Measurements from ENCODE around the gene EHD1.

EHD1 gene

GRCh38 chr11:64875369-64876228, 2.8 kb downstream of the EHD1 start:
- Histone ChIP-seq H3F3A (ENCODE audit: low read depth) (0 out of 2 replicates have a peak, but pooled peaks cover 2% of the 10 kb centered on the region), H3K9me3 (ENCODE audit: insufficient read depth, low read depth, low read length) (no peaks in the 10 kb centered on the region), H2AFZ (ENCODE audit: low read length) (no peak overlapping the region), H3K4me3 (ENCODE audit: low read length, poor library complexity, severe bottlenecking) (peak overlapping the region; percentile 87), H3K79me2 (ENCODE audit: insufficient read depth, low read length) (peaks cover 77% of the 10 kb centered on the region), H3K36me3 (ENCODE audit: insufficient read depth, low read length) (peaks cover 3% of the 10 kb centered on the region; the same call in 1 of the 2 replicates), H4K20me1 (ENCODE audit: insufficient read depth, low read length, poor library complexity, severe bottlenecking) (peaks cover 20% of the 10 kb centered on the region), H3K4me2 (ENCODE audit: low read depth, low read length, poor library complexity, severe bottlenecking) (peak overlapping the region; percentile 93), H3K9me2 (replicated peaks; ENCODE audit: low read depth, low read length) (no peaks in the 10 kb centered on the region), H3K27me3 (ENCODE audit: insufficient read depth, low read length, poor library complexity, severe bottlenecking) (no peaks in the 10 kb centered on the region), H3K4me1 (ENCODE audit: insufficient read depth, low read length, poor library complexity, severe bottlenecking) (peaks cover 67% of the 10 kb centered on the region), H3K9ac (ENCODE audit: low read depth, low read length, poor library complexity, severe bottlenecking) (peak overlapping the region; percentile 84)
- TF ChIP-seq EZH2phosphoT487 (IDR thresholded peaks at IDR 0.05; ENCODE audit: borderline replicate concordance) (no peak), CTCF (conservative IDR thresholded peaks at IDR 0.05; ENCODE audit: low read length) (peak; percentile 11; the same call in 1 of the 2 replicates)

- TF ChIP-seq EZH2phosphoT487 (IDR thresholded peaks at IDR 0.05; ENCODE audit: borderline replicate concordance) (no peak), CTCF (conservative IDR thresholded peaks at IDR 0.05; ENCODE audit: low read length) (no peak)
- no peaks in the 10 kb centered on the region for H3K9me3 ChIP-seq (ENCODE audit: insufficient read depth, low read depth, low read length)
- H3K4me1 ChIP-seq (ENCODE audit: insufficient read depth, low read length, poor library complexity, severe bottlenecking), result peaks cover 67% of the 10 kb centered on the region
- H3K9ac ChIP-seq (ENCODE audit: low read depth, low read length, poor library complexity, severe bottlenecking), result no peak overlapping the region
- H3K4me2 ChIP-seq (ENCODE audit: low read depth, low read length, poor library complexity, severe bottlenecking), result peak overlapping the region; percentile 93
- H3F3A ChIP-seq (ENCODE audit: low read depth), result no peaks in the 10 kb centered on the region
- no peaks in the 10 kb centered on the region for H3K27me3 ChIP-seq (ENCODE audit: insufficient read depth, low read length, poor library complexity, severe bottlenecking)
- peaks cover 3% of the 10 kb centered on the region; the same call in 1 of the 2 replicates for H3K36me3 ChIP-seq (ENCODE audit: insufficient read depth, low read length)
- H3K4me3 ChIP-seq (ENCODE audit: low read length, poor library complexity, severe bottlenecking), result peak overlapping the region; percentile 15
- peaks cover 20% of the 10 kb centered on the region for H4K20me1 ChIP-seq (ENCODE audit: insufficient read depth, low read length, poor library complexity, severe bottlenecking)
- peaks cover 87% of the 10 kb centered on the region for H3K79me2 ChIP-seq (ENCODE audit: insufficient read depth, low read length)
- H2AFZ ChIP-seq (ENCODE audit: low read length), result no peak overlapping the region
- H3K9me2 ChIP-seq (replicated peaks; ENCODE audit: low read depth, low read length), result no peaks in the 10 kb centered on the region
These were observed 3.8 kb downstream of the EHD1 start for GRCh38 chr11:64874308-64875240.

GRCh38 chr11:64872790-64873488, 5.5 kb downstream of the EHD1 start:
- peak overlapping the region; percentile 45 for H3K4me2 ChIP-seq (ENCODE audit: low read depth, low read length, poor library complexity, severe bottlenecking)
- H3K36me3 ChIP-seq (ENCODE audit: insufficient read depth, low read length), result peaks cover 4% of the 10 kb centered on the region; the same call in 1 of the 2 replicates
- no peaks in the 10 kb centered on the region for H3F3A ChIP-seq (ENCODE audit: low read depth)
- H2AFZ ChIP-seq (ENCODE audit: low read length), result no peak overlapping the region
- peaks cover 67% of the 10 kb centered on the region for H3K4me1 ChIP-seq (ENCODE audit: insufficient read depth, low read length, poor library complexity, severe bottlenecking)
- no peaks in the 10 kb centered on the region for H3K9me3 ChIP-seq (ENCODE audit: insufficient read depth, low read depth, low read length)
- no peak overlapping the region for H3K4me3 ChIP-seq (ENCODE audit: low read length, poor library complexity, severe bottlenecking)
- TF ChIP-seq EZH2phosphoT487 (IDR thresholded peaks at IDR 0.05; ENCODE audit: borderline replicate concordance) (no peak), CTCF (conservative IDR thresholded peaks at IDR 0.05; ENCODE audit: low read length) (no peak)
- H3K27me3 ChIP-seq (ENCODE audit: insufficient read depth, low read length, poor library complexity, severe bottlenecking), result no peaks in the 10 kb centered on the region
- peaks cover 20% of the 10 kb centered on the region for H4K20me1 ChIP-seq (ENCODE audit: insufficient read depth, low read length, poor library complexity, severe bottlenecking)
- no peaks in the 10 kb centered on the region for H3K9me2 ChIP-seq (replicated peaks; ENCODE audit: low read depth, low read length)
- peaks cover 93% of the 10 kb centered on the region for H3K79me2 ChIP-seq (ENCODE audit: insufficient read depth, low read length)
- peak overlapping the region; percentile 16 for H3K9ac ChIP-seq (ENCODE audit: low read depth, low read length, poor library complexity, severe bottlenecking)
